ENCODE measurements around the gene PTAFR.

DNA sequence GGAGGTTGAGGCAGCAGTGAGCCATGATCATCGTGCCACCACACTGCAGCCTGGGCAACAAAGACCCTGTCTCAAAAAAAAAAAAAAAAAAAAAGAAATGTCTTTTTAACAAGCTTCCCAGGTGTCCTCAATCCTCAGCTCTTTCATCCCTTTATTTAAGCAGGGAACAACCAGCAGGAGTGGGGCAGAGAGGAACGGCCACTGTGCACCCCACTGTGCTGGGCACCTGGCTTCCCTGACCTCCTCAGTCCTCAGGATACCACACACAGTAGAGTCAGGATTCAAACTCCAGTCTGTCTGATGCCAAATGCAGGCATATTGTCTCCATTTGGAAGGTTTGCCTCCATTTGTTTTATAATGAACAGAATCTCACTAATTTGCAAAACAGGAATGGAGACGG, 19.8 kb upstream of the PTAFR start:
- TF ChIP-seq EZH2 (IDR thresholded peaks at IDR 0.05; ENCODE audit: borderline replicate concordance, insufficient read depth, low read depth, low read length, poor library complexity, severe bottlenecking), result no peak
- TF ChIP-seq, protein P1, sequence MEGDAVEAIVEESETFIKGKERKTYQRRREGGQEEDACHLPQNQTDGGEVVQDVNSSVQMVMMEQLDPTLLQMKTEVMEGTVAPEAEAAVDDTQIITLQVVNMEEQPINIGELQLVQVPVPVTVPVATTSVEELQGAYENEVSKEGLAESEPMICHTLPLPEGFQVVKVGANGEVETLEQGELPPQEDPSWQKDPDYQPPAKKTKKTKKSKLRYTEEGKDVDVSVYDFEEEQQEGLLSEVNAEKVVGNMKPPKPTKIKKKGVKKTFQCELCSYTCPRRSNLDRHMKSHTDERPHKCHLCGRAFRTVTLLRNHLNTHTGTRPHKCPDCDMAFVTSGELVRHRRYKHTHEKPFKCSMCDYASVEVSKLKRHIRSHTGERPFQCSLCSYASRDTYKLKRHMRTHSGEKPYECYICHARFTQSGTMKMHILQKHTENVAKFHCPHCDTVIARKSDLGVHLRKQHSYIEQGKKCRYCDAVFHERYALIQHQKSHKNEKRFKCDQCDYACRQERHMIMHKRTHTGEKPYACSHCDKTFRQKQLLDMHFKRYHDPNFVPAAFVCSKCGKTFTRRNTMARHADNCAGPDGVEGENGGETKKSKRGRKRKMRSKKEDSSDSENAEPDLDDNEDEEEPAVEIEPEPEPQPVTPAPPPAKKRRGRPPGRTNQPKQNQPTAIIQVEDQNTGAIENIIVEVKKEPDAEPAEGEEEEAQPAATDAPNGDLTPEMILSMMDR (IDR thresholded peaks at IDR 0.05), result no peak

All from B cell (primary cell).